GM18498 (cell line): Measurements from ENCODE around the gene GNS.
"Not testable (repeated sequence)": the region's sequence is repeated elsewhere in the genome, so short reads cannot be mapped to it uniquely, and the experiment has no call there.

Experiments
- ATAC-seq: cut with Tn5 transposase; IDR thresholded peaks from one replicate; pipeline ENCODE4 v1.9.1; 2021; ENCODE audit warnings: mild to moderate bottlenecking, moderate library complexity; ENCODE audit not compliant: unreplicated experiment

Gene GNS

GRCh38 chr12:64700532-64700931, 58.7 kb downstream of the GNS start:
- ATAC-seq: no peak

- ATAC-seq: no peak
Observed at GRCh38 chr12:64699504-64700115, 59.6 kb downstream of the GNS start.

DNA sequence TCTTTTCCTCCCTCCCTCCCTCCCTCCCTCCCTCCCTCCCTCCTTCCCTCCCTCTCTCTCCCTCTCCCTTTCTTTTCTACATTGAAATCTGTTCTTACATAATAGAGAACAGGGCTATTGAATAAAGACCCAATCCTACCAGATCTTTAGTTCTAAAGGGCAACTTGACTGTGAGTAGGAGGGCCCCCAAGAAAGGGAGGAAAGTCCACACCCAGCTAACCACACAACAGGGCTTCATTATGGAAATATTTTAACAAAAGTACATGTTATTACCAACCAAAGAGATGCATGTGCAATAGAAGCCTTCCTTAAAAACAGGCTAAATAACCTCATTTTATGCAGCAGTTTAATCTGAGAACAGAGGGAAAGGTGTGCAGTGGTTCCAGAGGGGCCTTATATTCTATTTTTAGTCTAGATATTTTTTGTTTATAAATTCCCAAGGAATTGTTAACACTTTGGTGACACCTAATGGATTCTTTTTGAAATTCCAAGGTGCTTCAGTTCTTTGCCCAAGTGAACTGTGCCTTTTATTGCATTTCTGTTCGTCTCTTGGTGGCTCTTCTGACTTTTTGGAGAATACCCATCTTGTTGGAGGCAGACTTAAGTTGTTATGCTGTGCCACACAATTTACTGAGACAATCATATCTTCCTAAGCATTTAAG, 63.0 kb downstream of the GNS start:
- no peak for ATAC-seq

DNA sequence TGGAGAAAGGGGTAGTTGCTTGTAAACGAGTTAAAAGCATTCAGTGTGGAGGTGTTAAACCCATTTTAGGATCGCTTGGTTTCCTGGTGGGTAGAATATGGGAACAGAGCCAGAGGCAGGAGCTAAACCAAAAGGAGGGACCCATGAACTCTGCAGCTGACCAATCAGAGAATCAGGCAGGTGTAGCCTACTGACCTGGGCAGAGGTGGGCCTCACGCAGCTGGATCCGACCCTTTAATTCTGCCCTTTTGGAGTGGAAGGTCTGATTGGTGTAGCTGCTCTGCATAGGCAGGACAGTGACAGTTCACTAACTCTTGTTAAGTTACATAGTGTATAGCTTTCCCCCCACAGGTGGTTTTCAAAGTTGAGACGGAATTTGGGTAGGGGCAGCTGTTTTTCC, 63.7 kb downstream of the GNS start:
- ATAC-seq: no peak

GRCh38 chr12:64694130-64695040, 64.8 kb downstream of the GNS start:
- no peak for ATAC-seq

GRCh38 chr12:64691795-64692583, 67.2 kb downstream of the GNS start:
- no peak for ATAC-seq

- ATAC-seq: no peak
Observed at GRCh38 chr12:64691227-64691794, 67.9 kb downstream of the GNS start.

- ATAC-seq: not testable (repeated sequence)
Observed at GRCh38 chr12:64690236-64690635, 69.0 kb downstream of the GNS start.

GRCh38 chr12:64688715-64689114, 70.5 kb downstream of the GNS start:
- ATAC-seq: no peak

DNA sequence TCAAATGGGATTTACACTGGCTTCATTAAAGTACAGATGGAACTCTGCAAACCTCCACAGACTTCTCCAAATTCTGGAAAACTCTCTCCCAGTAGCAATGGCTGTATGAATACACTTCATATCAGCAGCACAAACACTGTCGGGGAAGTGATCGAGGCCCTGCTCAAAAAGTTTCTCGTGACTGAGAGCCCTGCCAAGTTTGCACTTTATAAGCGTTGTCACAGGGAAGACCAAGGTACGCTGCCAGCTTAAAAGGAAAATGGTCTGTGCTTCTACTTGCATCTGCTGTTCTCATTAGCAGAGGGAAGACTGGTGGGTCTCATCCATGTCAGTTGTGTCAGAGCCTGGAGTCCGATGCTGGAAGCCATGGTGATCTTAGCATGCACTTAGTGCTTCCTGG, 71.0 kb downstream of the GNS start:
- ATAC-seq: no peak

- ATAC-seq: no peak
Observed at GRCh38 chr12:64687816-64688215, 71.4 kb downstream of the GNS start.

DNA sequence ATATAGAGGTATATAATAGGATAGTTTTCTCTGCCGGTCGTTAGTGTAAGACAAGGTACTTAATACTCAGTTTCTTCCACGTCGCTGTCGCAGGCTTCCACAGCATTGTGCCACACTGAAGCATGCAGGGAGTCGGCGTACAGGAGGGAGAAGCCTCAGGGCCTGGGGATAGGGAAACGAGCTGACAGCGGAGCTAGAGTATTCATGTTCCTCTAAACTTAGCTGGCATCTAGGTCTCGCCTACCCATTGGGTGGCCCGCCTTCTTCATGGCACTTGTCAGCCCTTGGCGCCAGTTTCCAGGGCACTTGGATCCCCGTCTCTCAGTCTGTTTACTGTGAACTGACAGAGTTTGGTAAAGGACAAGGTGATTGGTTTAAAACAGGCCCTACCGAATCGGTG, 73.6 kb downstream of the GNS start:
- no peak for ATAC-seq

DNA sequence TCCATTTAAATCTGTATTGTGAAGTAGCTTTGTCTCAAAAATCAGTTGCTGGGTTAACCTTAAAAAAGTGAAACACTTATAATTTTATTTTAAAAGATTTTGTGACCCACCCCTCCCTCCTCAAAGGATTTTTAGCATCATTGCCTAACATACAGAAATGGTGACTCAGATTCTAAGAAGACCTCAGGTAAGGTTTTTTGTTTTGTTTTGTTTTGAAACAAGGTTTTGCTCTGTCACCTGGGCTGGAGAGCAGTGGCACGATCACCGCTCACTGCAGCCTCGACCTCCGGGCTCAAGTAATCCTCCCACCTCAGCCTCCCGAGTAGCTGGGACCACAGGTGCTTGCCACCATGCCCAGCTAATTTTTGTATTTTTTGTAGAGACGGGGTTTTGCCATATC, 74.2 kb downstream of the GNS start:
- ATAC-seq: no peak

- ATAC-seq: no peak
Observed at GRCh38 chr12:64683816-64684543, 75.2 kb downstream of the GNS start.

DNA sequence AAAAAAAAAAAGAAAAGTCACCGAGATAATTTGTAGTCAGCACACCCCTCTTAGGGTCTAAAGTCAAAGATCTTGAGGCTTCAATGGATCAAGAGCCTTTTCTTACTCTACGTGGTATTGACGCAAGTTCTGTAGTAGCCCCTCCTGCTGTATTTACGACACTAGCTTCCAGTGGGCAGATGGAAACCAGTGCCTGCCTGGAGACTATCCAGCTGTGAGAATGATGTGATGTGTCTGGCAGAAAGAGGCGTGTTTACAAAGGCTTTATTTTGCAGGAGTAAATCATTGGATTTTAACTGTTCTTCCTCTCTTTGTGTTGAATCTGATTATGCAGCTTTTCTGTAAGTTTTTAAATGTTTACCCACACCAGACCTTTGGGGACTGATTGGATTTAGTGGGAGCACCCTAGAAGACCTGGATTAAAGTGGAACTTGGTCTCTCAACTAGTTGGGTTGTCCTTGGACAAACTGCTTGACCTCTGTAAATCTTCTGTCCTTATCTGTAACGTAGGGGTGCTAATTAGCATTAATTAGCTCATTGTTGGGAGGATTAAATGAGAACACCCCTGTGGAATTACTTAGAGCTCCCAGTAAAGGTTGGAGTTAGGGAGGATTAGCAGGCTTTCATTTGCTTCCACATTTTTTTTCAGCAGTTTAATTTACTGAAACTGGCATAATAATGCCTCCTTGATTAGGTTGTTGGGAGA, 76.5 kb downstream of the GNS start:
- ATAC-seq: no peak

DNA sequence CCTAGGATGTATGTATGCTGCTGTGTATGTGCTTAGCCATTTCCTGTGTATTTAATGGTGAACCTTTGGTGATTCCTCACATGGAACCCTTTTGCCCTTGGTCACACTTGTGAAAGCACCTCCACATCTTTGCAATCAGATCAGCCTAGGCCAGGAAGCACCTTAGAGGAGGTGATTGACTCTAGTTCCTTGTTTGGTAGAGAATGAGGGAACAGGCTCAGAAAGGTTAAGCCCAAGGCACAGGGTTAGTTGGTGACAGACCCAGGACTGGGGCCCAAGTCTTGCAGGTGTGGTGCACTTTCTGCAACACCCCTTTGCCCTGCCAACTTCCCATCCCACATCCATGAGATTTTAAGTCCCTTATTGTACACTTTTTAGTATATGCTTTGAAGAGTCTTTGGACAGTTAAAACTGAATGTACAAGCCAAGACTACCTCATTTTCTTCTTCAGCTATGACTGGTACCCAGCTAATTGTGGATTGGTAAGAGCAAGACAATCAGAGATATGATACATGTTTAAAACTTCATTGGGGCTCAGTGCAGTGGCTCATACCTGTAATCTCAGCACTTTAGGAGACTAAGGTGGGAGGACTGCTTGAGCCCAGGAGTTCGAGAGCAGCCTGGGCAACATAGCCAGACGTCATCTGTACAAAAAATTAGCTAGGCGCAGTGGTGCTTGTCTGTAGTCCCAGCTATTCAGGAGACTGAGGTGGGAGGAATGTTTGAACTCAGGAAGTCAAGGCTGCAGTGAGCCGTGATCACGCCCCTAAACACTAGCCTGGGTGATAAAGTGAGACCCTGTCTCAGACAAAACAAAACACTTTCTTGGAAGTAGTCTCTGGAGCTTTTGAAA, 77.8 kb downstream of the GNS start:
- no peak for ATAC-seq

DNA sequence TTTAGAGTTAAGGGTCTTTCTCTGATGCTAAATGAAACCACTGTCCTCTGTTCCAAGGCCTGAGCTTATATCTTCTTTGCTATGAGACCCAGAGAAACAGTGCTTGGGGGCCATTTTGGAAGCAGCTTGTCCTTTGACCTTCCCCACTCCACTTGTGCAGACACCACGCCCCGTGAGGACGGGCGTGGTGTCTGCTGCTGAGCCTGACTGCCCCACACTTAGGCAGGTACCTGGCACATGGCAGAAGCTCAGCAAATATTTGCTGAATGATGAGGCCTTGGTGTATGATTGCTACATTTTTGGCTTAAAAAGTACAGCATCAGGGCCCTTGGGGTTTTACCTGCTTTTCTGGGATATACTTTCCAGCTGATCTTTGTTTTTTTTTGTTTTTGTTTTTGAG, 79.0 kb downstream of the GNS start:
- ATAC-seq: no peak

- no peak for ATAC-seq
Observed at GRCh38 chr12:64679487-64680001, 79.7 kb downstream of the GNS start.
